Left kidney (tissue), 2 donors: Measurements from ENCODE around the gene TNFSF4. TPM values are rescaled to one million over a fixed set of nuclear protein-coding genes. Genes with fewer than 3 reads are reported as not detected.
"Not testable (repeated sequence)": the region's sequence is repeated elsewhere in the genome, so short reads cannot be mapped to it uniquely, and the experiment has no call there.

ENCODE experiments used
- DNase-seq: peaks from one replicate; pipeline ENCODE4 v3.0.0-alpha.2; 2013
- polyA plus RNA-seq: library from polyadenylated mRNA; unstranded; fragments of 120-200 nt; gene quantifications from one replicate; pipeline ENCODE4 v1.2.1, GENCODE V29; 2013; ENCODE audit not compliant: insufficient read length

TNFSF4 gene
- polyA plus RNA-seq, 1 donor = 2.0 TPM

DNA sequence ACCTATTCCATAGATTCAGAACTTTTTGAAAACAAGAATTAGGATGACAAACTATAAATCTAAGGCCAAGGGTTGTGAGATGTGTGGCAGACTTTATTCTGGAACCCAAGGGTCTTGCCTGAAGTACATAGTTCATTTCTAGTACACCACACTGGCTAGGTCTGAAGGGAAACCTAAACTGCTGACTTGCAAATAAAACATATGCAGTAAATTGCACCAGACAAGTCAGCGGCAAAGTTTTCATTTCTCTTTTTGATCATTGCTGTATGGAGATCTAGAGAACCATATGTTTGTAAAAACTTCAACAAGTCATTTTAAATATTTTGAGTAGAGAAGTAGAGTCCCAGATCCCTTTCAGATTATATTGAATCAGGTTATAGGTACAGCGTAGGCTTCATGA is 43.9 kb downstream of the TNFSF4 start:
- DNase-seq = no peak

DNA sequence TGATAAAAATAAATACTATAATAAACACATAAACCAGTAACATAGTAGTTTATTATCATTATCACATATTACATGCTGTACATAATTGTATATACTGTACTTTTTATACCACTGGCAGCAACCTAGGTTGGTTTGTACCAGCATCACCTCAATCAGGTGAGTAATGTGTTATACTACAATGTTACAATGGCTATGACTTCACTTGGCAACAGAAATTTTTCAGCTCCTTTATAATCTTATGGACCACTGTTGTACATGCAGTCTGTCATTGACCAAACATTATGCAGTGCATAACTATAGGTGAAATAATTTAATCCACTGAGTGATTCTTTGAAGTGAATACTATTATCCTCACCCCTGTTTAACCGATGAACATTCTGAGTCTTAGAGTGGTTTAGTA is 44.5 kb downstream of the TNFSF4 start:
- no peak for DNase-seq

DNA sequence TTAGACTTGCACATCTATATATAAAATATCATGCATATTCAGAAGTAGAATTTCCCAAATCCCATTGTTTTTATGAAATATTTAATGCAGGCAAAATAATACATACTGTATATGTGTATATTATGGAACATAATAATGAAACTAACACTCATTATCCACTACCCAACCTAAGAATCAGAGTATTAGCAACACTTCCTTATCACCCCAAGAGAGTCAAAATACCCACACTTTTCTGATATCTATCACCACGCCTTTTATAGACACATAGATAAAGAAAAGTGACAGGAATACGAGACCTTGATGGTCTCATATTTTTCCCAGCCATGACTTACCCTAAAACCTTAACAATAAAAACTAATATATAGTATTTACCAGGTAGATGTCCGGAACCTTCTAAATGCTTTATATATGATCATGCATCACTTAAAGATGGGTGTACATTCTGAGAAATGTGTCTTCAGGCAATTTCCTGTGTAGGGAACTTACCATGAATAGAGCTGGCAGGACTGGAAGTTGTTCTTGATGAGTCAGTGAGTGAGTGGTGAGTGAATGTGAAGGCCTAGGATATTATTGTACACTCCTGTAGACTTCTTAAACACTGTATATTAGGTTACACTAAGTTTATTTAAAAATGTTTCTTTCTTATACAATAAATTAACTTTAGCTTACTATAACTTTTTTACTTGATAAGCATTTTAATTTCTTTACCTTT is 45.5 kb downstream of the TNFSF4 start:
- DNase-seq = no peak

DNA sequence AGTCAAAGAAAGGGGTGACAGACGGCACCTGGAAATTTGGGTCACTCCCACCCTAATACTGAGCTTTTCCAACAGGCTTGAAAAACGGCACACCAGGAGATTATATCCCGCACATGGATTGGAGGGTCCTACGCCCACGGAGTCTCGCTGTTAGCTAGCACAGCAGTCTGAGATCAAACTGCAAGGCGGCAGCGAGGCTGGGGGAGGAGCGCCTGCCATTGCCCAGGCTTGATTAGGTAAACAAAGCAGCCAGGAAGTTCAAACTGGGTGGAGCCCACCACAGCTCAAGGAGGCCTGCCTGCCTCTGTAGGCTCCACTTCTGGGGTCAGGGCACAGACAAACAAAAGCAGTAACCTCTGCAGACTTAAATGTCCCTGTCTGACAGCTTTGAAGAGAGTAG is 53.2 kb downstream of the TNFSF4 start:
- DNase-seq = not testable (repeated sequence)

DNA sequence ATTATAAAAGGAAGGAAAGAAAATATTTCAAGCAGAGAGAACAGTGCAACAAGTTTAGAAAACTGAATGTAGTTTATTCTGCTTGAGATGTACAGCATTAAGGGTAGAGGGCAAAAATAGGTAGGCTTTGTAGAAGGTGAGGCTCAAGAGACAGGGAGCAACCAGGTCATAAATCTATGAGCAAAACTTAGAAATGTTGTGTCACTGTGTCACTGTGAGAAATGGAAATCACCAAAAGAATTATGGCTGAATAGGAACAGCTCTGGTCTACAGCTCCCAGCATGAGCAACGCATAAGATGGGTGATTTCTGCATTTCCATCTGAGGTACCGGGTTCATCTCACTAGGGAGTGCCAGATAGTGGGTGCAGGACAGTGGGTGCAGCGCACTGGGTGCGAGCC is 53.6 kb downstream of the TNFSF4 start:
- no peak for DNase-seq

DNA sequence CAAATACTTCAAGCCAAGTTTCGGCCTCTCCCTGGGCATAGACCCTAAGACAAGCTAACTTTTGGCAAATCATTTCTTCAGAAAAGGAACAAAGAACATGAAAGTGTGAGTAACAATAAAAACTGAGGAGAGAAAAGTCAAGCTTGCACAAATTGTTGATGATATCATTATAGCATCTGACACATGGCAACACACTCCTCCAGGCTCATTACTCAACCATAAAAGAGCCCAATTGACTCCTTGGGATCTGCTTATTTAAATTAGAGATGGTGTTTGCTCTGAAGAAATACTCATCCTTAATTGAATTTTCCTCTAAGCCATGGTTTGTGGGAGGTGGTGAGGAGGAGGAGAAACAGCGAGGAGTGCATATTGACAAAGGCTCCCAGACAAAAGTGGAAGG is 54.5 kb downstream of the TNFSF4 start:
- no peak for DNase-seq

DNA sequence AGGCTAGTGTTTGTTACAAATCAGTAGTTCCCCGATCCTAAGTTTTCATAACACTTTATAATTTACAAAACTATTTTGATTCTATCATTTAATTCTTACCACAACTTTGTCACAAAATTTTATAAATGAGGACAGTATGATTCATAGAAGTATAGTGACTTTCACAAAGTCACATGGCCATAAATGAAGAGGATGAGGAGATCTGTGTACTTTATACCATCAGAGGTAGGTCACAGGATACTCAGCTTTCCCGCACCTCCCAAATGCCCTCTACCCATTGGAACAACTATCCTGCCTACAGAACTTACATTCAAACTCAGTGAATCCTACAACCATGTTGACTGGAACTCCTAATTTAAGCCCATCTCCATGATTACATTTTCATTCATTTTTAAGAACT is 56.3 kb downstream of the TNFSF4 start:
- DNase-seq = no peak

DNA sequence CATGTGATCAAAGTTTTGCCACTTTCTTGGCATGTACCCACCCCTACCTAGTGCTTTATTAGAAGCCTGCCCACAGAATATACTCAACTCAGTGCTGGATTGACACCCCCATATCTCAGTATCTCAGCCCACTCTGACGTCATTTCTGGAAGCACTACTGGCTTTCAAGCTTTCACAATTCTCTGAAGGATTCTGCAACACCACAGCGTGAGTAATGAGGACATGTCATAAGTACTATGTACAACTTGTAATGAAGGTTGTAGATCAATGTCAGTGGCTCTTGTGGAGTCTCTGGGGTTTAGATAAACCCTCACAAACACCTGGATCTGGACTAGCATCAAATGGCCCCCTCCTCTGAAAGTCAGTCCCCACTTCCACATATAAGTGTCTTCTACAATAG is 57.2 kb downstream of the TNFSF4 start:
- DNase-seq = no peak

DNA sequence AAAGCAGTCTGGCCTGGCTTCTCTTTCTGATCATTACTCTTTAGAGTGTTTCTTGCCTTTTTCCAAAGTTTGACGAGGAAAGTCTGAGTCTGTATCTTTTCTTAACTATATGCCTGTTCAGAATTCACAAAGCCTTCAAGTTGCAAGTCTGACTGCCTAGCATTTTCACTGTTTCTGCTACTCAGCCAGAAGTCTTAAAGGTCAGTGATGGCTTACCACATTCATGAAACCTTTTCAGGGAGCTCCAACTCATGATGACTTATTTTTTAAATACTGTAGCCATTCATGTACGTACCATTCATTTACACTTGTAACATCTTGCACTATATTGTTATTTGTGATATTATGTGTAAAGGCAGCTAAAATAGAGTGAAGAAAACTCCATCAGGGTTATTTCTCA is 58.2 kb downstream of the TNFSF4 start:
- DNase-seq = no peak

DNA sequence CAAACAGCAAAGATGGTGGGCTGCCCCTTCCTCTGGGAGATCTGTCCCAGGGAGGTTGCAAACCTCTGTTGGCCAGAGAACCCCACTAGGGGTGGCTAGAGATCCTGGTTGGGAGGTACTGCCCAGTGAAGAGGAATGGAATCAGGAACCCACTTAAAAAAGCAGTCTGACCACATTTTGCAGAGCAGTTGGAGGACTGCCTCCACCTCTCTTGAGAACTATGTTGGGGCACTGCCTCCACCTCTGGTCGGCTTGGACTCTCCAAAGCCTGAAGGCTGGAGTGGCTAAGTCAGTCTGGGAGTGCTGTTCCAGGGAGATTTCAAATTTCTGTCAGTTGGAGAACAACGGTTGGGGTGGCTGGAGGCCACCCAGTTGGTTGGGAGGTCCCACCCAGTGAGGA is 58.6 kb downstream of the TNFSF4 start:
- DNase-seq = no peak

DNA sequence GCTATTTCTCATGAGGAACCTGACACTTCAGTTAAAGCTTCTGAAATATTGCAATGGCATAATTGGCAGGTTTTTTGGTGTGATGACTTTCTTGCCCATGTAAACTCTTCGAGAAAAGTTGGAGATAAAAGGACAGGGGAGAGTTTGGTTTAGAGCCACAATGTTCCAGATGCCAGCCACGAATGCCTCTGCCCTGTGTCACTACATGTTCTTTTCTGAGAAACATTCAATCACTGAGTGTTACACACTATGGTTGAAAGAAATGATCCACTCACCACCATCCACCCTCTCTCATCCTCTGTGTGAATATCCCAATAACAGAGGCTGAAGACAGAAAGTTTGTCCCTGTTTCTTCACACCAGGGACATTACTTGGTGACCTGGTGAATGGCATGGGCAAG is 66.4 kb downstream of the TNFSF4 start:
- DNase-seq = no peak

DNA sequence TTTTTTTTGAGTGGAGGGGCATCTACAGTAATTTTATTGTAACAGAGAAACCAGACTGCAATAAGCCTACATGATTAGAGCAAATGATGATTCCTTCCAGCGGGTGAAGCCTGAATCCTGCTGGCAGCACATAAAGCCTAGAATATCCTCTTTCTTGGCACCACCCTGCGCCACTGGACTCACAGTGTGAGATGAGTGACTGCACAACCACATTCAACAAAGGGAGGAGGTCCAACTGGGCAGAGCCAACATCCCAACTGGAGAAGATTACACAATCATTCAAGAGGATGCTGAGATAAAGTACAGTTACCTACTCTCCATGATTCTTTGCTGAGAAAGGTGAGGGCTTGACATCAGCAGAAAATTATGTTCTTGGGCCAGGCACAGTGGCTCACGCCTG is 67.4 kb downstream of the TNFSF4 start:
- no peak for DNase-seq

DNA sequence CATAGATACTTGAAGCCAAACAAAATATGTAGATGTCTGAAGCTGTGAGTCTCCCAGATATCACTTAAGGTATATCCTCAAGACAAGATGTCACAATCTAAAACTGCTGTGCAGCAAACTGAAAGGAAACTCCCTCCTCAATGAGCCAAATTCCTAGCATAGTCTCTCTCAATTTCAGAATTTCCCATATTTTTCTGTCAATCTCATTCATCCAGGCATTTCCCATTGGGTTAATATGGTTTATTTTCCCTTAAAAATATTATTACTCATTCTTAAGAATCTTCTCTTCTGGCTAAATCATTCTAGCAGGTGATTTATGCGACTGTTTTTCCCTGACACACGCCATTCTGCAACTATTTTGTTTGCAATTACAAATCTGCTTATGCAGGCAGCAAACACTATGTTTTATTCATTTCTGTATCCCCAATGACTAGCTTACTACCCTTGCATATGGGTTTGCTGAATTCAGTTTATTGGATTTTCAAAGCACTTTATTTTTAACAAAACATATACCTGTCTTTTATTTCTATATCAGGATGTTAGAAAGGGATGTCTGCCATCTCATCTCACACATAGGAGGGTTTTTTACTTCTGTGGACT is 69.9 kb downstream of the TNFSF4 start:
- no peak for DNase-seq

DNA sequence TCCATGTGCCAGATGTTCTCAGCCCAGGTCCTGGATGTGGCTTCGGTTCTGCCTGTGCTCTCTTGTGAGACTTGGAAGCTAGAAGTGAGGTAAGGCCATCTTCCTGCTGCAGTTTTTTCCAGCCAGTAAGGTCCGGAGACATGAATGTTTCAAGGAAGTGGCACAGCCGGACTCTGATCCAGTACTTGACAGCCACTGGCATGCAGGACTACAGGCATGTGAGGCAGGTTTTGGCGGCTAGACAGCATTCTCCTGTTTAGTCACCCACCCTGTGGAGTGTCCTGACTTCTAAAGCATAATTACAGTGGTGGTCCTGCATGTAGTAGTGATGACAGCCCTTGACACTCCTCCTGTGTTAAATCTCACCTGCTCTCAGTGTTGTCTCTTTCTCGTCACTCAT is 72.3 kb downstream of the TNFSF4 start:
- DNase-seq = no peak

DNA sequence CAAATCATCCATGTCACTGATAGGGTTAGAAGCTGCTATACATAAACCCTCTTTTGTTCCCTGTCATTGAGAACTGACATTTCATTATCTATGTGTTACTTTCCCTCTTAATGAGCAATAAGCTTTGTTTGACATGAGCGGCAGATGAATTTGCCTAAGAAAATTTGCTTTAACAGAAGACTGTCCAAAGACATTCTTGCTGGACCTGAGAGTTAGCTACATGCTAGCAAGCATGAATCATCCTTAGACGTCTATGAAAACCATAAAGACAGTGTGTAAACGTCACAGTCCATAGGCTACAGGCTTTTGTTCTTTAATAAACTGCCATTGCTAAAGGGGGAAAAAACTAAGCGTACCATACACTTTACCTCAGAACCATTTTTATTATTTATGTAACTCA is 73.1 kb downstream of the TNFSF4 start:
- no peak for DNase-seq

Other genes starting within 250 kb of the TNFSF4 start
- gene TNFSF18, start 156.4 kb downstream of the TNFSF4 start, polyA plus RNA-seq = 0.12 TPM